ENCODE results near the gene DRC7. TPM values are rescaled to one million over a fixed set of nuclear protein-coding genes. Genes with fewer than 3 reads are reported as not detected.

DRC7 gene
- total and polyA plus RNA-seq, 9 of the 15 experiments (the other 6 are each of a cell fraction or from before 2014, with no cell fraction given), result 0.04 to 0.33 (median 0.12) TPM; not detected in 3

GRCh38 chr16:57682809-57683635 lies 11.6 kb upstream of the DRC7 start (continued):
- peak; percentile 93 for TF ChIP-seq REST (IDR thresholded peaks at IDR 0.05; ENCODE audit: borderline replicate concordance)
- TF ChIP-seq REST (CRISPR knock-in tag; IDR thresholded peaks at IDR 0.05; ENCODE audit: low read depth), result no peak
- no peak for TF ChIP-seq RBM17 (IDR thresholded peaks at IDR 0.05; ENCODE audit: borderline replicate concordance, low read depth, low read length)
- no peak for TF ChIP-seq ZKSCAN1 (IDR thresholded peaks at IDR 0.05; ENCODE audit: low read depth, low read length)
- TF ChIP-seq E4F1 (CRISPR knock-in tag; IDR thresholded peaks at IDR 0.05; ENCODE audit: borderline replicate concordance), result no peak
- peak; percentile 70; the same call in 1 of the 2 replicates for TF ChIP-seq CGGBP1 (CRISPR knock-in tag; IDR thresholded peaks at IDR 0.05)
- TF ChIP-seq CCAR2 (IDR thresholded peaks at IDR 0.05; ENCODE audit: low read depth, low read length), result peak; percentile 99
- TF ChIP-seq ZNF311 (CRISPR knock-in tag; IDR thresholded peaks at IDR 0.05), result no peak
- no peak for TF ChIP-seq TRIM25 (IDR thresholded peaks at IDR 0.05; ENCODE audit: borderline replicate concordance)
- TF ChIP-seq EP300 (IDR thresholded peaks at IDR 0.05; ENCODE audit: low read length), result 0 out of 2 replicates have a peak, but pooled peaks have one; percentile 15
- no peak for TF ChIP-seq ZFP30 (CRISPR knock-in tag; IDR thresholded peaks at IDR 0.05; ENCODE audit: borderline replicate concordance)
- TF ChIP-seq MCM2 (IDR thresholded peaks at IDR 0.05; ENCODE audit: low read depth), result no peak
- TF ChIP-seq ZBTB26 (CRISPR knock-in tag; IDR thresholded peaks at IDR 0.05), result peak; percentile 78; the same call in 1 of the 2 replicates
